ENCODE data around the gene SLC34A3.

- TF ChIP-seq LEF1 (IDR thresholded peaks at IDR 0.05; ENCODE audit: borderline replicate concordance): no peak
- no peak for TF ChIP-seq ELF4 (IDR thresholded peaks at IDR 0.05)
- no peak for TF ChIP-seq HDGF (IDR thresholded peaks at IDR 0.05; ENCODE audit: borderline replicate concordance)
- TF ChIP-seq BHLHE40 (IDR thresholded peaks at IDR 0.05; ENCODE audit: borderline replicate concordance): no peak
- no peak for TF ChIP-seq FOXK2 (IDR thresholded peaks at IDR 0.05)
- no peak for TF ChIP-seq FOXA1 (IDR thresholded peaks at IDR 0.05)
- TF ChIP-seq L3MBTL2 (conservative IDR thresholded peaks at IDR 0.05): no peak
- no peak for TF ChIP-seq ZNF384 (IDR thresholded peaks at IDR 0.05)
- no peak for TF ChIP-seq TARDBP (IDR thresholded peaks at IDR 0.05)
- no peak for TF ChIP-seq SP1 (IDR thresholded peaks at IDR 0.05)
- TF ChIP-seq NFRKB (IDR thresholded peaks at IDR 0.05): no peak
These were observed 50.8 kb downstream of the SLC34A3 start for GRCh38 chr9:137281345-137282116.
